Skeletal muscle cell (primary cell): ENCODE results near the gene KCNJ1.

ENCODE experiments used
- DNase-seq: peaks from one replicate; pipeline ENCODE4 v3.0.0-alpha.2; 2010; ENCODE audit warnings: low read depth
- H3K4me3 ChIP-seq: 2 replicates; pipeline ENCODE4 v1.5.1; 2011; ENCODE audit warnings: low read depth, mild to moderate bottlenecking, control low read depth, low read length, moderate library complexity

KCNJ1 gene

GRCh38 chr11:128902515-128903066, 35.5 kb upstream of the KCNJ1 start:
- H3K4me3 ChIP-seq = no peak overlapping the region
- no peak for DNase-seq

GRCh38 chr11:128901653-128902514, 34.8 kb upstream of the KCNJ1 start:
- no peak overlapping the region for H3K4me3 ChIP-seq
- no peak for DNase-seq

- DNase-seq = no peak
- no peak overlapping the region for H3K4me3 ChIP-seq
These were observed 33.4 kb upstream of the KCNJ1 start for GRCh38 chr11:128900468-128900867.

GRCh38 chr11:128898580-128899344, 31.7 kb upstream of the KCNJ1 start:
- no peak overlapping the region for H3K4me3 ChIP-seq
- DNase-seq = no peak

- no peak for DNase-seq
- H3K4me3 ChIP-seq = no peak overlapping the region
These were observed 30.7 kb upstream of the KCNJ1 start for GRCh38 chr11:128897826-128898225.

- H3K4me3 ChIP-seq = no peak overlapping the region
- DNase-seq = no peak
These were observed 29.3 kb upstream of the KCNJ1 start for GRCh38 chr11:128896356-128896755.

- no peak overlapping the region for H3K4me3 ChIP-seq
- no peak for DNase-seq
These were observed 28.4 kb upstream of the KCNJ1 start for GRCh38 chr11:128895526-128895925.

GRCh38 chr11:128894685-128895084, 27.6 kb upstream of the KCNJ1 start:
- DNase-seq = no peak
- H3K4me3 ChIP-seq = no peak overlapping the region

- no peak for DNase-seq
- no peak overlapping the region for H3K4me3 ChIP-seq
These were observed 27.2 kb upstream of the KCNJ1 start for GRCh38 chr11:128894286-128894681.

GRCh38 chr11:128893578-128894285, 26.6 kb upstream of the KCNJ1 start:
- no peak for DNase-seq
- no peak overlapping the region for H3K4me3 ChIP-seq

GRCh38 chr11:128892866-128893565, 25.9 kb upstream of the KCNJ1 start:
- H3K4me3 ChIP-seq = no peak overlapping the region
- no peak for DNase-seq

- DNase-seq = no peak
- H3K4me3 ChIP-seq = no peak overlapping the region
These were observed 24.9 kb upstream of the KCNJ1 start for GRCh38 chr11:128891913-128892398.

GRCh38 chr11:128890543-128891368, 23.7 kb upstream of the KCNJ1 start, which contains the start of gene KCNJ5:
TSS of gene KCNJ5 (plus strand) at chr11:128891356. CDS start at chr11:128911274, 19,918 bp downstream.
- H3K4me3 ChIP-seq = peak within 1 kb of the TSS; percentile 43

GRCh38 chr11:128890216-128890542, 23.1 kb upstream of the KCNJ1 start:
- DNase-seq = no peak
- peak overlapping the region; percentile 43 for H3K4me3 ChIP-seq

More at GRCh38 chr11:128890543-128891368, 23.7 kb upstream of the KCNJ1 start, which contains the start of gene KCNJ5:
- no peak for DNase-seq

- H3K4me3 ChIP-seq = no peak overlapping the region
- DNase-seq = no peak
These were observed 22.6 kb upstream of the KCNJ1 start for GRCh38 chr11:128889657-128890213.

- no peak overlapping the region for H3K4me3 ChIP-seq
- DNase-seq = no peak
These were observed 21.2 kb upstream of the KCNJ1 start for GRCh38 chr11:128888034-128888985.
